ENCODE measurements around the gene ACCS. TPM values are rescaled to one million over a fixed set of nuclear protein-coding genes. Genes with fewer than 3 reads are reported as not detected.

ACCS gene
- total RNA-seq, 2 donors from 2014 or later: 2.3 to 6.1 TPM

DNA sequence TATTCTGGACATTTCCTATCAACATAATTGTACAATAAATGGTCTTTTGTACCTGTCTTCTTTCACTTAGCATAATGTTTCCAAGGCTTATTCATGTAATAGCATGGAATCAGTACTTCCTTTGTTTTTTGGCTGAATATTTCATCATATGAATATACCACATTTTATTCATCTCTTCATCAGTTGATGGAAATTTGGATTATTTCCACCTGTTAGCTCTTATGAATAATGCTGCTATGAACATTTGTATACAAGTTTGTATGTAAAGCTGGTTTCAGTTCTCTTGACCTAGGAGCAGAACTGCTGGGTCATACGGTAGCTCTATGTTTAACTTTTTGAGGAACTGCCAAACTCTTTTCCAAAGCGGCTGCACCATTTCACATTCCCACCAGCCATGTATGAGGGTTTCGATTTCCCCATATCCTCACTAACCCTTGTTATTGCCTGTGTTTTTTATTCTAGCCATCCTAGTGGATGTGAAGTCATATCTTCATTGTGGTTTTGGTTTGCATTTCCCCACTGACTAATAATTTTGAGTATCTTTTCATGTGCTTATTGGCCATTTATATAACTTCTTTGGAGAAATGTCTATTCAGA lies 50.3 kb downstream of the ACCS start:
- H3K27me3 ChIP-seq: no peaks in the 10 kb centered on the region
- H3K27ac ChIP-seq: no peak overlapping the region
- H3K9me3 ChIP-seq: no peaks in the 10 kb centered on the region
- H3K4me3 ChIP-seq: no peak overlapping the region
- no peak for DNase-seq (ENCODE audit: low spot score)
- peaks cover 0 to 27% of the 10 kb centered on the region in 2 donors for H3K4me1 ChIP-seq
- TF ChIP-seq, protein P1, sequence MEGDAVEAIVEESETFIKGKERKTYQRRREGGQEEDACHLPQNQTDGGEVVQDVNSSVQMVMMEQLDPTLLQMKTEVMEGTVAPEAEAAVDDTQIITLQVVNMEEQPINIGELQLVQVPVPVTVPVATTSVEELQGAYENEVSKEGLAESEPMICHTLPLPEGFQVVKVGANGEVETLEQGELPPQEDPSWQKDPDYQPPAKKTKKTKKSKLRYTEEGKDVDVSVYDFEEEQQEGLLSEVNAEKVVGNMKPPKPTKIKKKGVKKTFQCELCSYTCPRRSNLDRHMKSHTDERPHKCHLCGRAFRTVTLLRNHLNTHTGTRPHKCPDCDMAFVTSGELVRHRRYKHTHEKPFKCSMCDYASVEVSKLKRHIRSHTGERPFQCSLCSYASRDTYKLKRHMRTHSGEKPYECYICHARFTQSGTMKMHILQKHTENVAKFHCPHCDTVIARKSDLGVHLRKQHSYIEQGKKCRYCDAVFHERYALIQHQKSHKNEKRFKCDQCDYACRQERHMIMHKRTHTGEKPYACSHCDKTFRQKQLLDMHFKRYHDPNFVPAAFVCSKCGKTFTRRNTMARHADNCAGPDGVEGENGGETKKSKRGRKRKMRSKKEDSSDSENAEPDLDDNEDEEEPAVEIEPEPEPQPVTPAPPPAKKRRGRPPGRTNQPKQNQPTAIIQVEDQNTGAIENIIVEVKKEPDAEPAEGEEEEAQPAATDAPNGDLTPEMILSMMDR (IDR thresholded peaks at IDR 0.05): no peak
- peaks cover 27% of the 10 kb centered on the region for H3K36me3 ChIP-seq

DNA sequence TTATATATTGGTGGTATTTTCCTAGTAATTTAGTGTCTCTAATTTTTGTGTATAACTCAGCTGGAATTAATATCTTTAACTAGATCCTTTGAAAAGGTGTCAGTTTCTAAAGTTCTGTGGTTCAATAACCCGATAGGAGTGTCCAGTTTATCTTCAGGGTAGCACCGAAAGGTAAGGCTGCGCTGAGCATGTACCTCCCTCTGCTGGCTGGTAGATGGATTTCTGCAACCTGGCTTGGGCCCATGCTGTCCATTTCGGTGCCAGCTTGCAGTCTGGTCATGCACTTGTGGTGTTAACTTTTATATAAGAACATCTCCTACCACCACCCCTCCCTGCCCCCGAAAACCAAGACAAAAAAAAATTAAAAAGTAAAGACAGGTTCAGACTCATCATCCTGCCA lies 54.1 kb downstream of the ACCS start:
- TF ChIP-seq, protein P1 (IDR thresholded peaks at IDR 0.05): peak; percentile 19 to 58
- H3K4me1 ChIP-seq: peaks cover 0 to 14% of the 10 kb centered on the region in 2 donors
- H3K4me3 ChIP-seq: no peak overlapping the region
- H3K27ac ChIP-seq: no peak overlapping the region
- no peaks in the 10 kb centered on the region for H3K27me3 ChIP-seq
- H3K36me3 ChIP-seq: peaks cover 21% of the 10 kb centered on the region
- no peaks in the 10 kb centered on the region for H3K9me3 ChIP-seq
- no peak for DNase-seq (ENCODE audit: low spot score)

DNA sequence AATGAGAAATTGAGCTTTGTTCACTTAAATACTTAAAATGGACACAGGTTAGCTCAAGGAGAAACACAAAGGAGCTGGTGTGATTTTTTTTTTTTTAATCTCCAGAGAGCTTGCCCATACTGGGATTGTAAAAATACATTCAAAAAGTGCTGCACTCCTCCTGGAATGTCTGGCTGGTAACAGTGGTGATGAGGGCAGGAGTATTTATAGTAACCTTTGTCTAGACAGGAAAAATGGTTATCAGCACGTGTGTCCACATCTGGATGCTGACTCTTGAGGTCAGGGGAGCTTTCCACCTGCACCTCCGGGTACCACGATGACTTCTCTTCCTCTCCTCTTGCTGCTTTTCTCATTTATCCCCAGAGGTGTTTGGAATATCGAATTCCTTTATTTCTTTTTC lies 59.5 kb downstream of the ACCS start:
- H3K27ac ChIP-seq: no peak overlapping the region
- H3K36me3 ChIP-seq: peaks cover 40% of the 10 kb centered on the region
- DNase-seq (ENCODE audit: low spot score): no peak
- H3K9me3 ChIP-seq: no peaks in the 10 kb centered on the region
- TF ChIP-seq, protein P1 (IDR thresholded peaks at IDR 0.05): no peak
- H3K4me3 ChIP-seq: no peak overlapping the region
- H3K4me1 ChIP-seq: no peaks in the 10 kb centered on the region
- no peaks in the 10 kb centered on the region for H3K27me3 ChIP-seq

DNA sequence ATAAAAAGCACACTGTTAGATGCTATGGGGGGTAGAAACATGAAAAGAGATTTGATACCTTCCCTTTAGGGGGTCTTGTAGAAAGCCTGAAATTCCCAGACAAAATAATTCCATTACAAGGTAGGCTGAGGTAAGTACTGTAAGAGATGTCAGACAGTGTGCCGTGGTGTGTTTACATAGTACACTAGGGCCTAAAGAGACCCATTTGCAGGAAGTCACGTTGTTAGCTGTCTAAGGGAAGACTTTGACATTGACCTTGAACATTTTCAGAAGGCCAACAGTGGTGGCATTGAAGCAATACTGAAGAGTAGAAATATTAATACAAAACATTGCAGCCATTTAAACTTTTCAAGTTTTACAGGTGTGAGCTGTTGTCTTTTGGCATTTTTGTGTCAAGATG lies 60.2 kb downstream of the ACCS start:
- no peak overlapping the region for H3K27ac ChIP-seq
- no peak for DNase-seq (ENCODE audit: low spot score)
- H3K4me1 ChIP-seq: no peaks in the 10 kb centered on the region
- H3K9me3 ChIP-seq: no peaks in the 10 kb centered on the region
- no peaks in the 10 kb centered on the region for H3K27me3 ChIP-seq
- TF ChIP-seq, protein P1 (IDR thresholded peaks at IDR 0.05): no peak
- no peak overlapping the region for H3K4me3 ChIP-seq
- H3K36me3 ChIP-seq: peaks cover 39% of the 10 kb centered on the region

DNA sequence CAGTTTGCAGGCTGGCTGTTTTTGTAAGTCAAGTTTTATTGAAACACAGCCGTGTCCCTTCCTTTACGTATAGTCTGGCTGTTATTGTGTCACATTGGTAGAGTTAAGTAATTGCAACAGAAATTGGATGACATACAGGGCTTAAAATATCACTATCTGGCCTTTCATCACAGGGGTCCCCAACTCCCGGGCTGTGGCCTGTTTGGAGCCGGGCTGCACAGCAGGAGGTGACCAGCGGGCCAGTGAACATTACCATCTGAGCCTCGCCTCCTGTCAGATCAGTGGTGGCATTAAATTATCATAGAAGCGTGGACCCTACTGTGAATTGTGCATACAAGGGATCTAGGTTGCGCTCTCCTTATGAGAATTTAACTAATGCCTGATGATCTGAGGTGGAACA lies 61.1 kb downstream of the ACCS start:
- no peaks in the 10 kb centered on the region for H3K4me1 ChIP-seq
- no peak for DNase-seq (ENCODE audit: low spot score)
- H3K9me3 ChIP-seq: no peaks in the 10 kb centered on the region
- TF ChIP-seq, protein P1 (IDR thresholded peaks at IDR 0.05): no peak
- H3K27me3 ChIP-seq: no peaks in the 10 kb centered on the region
- H3K27ac ChIP-seq: no peak overlapping the region
- H3K4me3 ChIP-seq: no peak overlapping the region
- peaks cover 39% of the 10 kb centered on the region for H3K36me3 ChIP-seq

DNA sequence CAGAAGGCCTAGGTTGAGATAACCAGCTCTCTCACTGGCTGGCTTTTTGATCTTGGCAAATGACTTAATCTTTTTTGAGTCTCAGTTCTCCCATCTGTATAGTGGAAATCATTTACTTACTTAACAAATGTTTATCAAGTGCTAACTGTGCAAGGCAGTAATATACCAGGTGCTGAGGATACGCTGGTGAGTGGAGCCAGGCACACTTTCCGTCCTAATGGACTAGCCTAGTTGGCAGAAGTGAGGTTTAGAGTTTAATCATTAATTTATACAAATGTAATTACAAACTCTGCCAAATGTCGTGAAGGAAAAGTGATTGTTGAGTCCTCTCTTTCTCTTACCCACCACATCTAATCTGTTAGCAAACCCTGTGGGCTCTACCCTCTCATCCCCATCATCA lies 62.7 kb downstream of the ACCS start:
- peaks cover 40% of the 10 kb centered on the region for H3K36me3 ChIP-seq
- no peaks in the 10 kb centered on the region for H3K27me3 ChIP-seq
- H3K4me1 ChIP-seq: no peaks in the 10 kb centered on the region
- no peak overlapping the region for H3K27ac ChIP-seq
- no peak for DNase-seq (ENCODE audit: low spot score)
- TF ChIP-seq, protein P1 (IDR thresholded peaks at IDR 0.05): no peak
- H3K4me3 ChIP-seq: no peak overlapping the region
- no peaks in the 10 kb centered on the region for H3K9me3 ChIP-seq
